Fibroblast of upper back skin (primary cell): Measurements from ENCODE around the gene OR5H2.
A peak's percentile ranks its signal among the peaks of the same experiment; 100 is the strongest.
"Not testable (repeated sequence)": the region's sequence is repeated elsewhere in the genome, so short reads cannot be mapped to it uniquely, and the experiment has no call there.

Experiments used
- DNase-seq: peaks from one replicate; pipeline ENCODE4 v3.0.0-alpha.2; 2013

Gene OR5H2

DNA sequence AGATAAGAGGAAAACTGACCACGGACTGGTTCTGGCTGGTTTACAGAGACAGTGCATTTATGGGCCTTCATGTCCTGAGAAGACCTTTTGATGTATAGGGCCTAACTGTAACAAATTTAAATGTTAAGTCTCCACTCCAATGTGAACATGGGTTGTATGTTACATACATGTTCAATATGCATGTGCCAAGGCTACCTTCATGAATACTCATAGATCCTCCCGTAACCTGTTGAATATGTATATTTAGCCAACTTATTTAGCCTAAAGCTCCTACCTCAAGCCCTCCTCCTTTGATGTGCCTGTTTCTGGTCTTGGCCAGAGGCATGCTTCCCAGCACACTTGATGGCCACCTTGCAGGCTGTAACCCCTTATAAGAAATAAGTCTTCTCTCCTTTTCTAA lies at the start of gene OR5H2:
Gene OR5H2, plus strand, starts transcription at position 301 of the 400 bp plus-strand sequence. CDS start 398 bp downstream, outside the sequence.
- DNase-seq, result no peak

DNA sequence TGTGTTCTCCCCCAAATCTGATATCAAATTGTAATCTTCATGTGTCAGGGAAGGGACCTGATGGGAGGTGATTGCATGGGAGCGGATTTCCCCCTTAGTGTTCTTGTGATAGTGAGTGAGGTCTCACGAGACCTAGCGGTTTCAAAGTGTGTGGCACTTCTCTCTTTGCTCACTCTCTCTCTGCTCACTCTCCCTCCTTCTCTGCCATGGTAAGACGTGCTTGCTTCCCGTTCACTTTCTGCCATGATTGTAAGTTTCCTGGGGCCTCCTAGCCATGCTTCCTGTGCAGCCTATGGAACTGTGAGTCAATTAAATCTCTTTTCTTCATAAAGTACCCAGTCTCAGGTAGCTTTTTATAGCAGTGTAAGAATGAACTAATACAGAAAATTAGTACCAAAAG lies 48.8 kb upstream of the OR5H2 start:
- DNase-seq, result no peak

DNA sequence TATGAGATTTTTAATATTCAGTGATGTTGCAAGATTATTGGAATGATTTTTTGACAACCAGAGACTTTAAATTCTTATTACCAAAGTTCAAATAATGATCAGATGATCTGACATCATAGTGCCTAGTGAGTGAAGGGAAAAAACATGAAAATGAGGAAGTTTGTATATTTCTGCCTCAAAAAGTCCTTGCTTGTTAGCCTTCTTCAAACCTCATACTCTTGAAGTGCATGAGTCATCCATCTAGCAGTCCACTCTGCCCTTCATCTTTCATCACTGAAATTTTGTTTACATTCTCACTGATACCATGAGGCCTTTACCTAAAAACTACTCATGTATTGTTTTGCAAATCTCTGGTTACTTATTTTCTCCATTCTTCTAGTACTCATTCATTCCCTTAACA lies 42.2 kb upstream of the OR5H2 start:
- no peak for DNase-seq

DNA sequence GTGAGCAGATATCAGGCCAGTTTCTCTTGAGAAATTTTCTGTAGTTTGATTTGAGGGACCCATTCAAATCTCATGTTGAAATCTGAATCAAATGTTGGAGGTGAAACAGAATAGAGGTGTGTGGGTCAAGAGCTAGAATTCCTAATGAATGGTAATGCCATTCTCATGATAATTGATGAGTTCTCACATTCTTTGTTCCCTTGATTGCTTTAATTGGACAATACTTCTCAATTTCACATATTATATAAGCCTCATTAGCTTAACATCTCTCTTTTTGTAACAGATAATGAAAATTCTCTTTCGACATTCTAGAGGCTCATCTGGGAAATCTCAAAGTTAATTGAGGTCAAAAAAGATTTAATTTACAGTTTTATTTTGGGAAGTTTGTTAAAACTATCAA lies 40.1 kb upstream of the OR5H2 start:
- DNase-seq, result no peak

DNA sequence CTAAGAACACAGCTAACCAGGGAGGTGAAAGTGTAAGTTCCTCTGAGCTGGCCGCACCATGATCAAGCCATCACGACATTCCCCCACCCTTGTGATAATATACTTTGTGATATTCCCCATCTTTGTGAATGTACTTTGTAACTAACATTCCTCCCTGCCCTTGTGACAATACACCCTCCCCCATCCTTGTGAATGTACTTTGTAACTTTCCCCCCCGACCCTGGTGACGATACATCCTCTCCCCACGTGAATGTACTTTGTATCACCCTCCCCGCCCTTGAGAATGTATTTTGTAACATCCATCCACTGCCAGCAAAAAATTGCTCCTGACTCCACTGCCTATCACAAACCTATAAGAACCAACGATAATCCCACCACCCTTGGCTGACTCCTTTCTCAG lies 38.5 kb upstream of the OR5H2 start:
- no peak for DNase-seq

DNA sequence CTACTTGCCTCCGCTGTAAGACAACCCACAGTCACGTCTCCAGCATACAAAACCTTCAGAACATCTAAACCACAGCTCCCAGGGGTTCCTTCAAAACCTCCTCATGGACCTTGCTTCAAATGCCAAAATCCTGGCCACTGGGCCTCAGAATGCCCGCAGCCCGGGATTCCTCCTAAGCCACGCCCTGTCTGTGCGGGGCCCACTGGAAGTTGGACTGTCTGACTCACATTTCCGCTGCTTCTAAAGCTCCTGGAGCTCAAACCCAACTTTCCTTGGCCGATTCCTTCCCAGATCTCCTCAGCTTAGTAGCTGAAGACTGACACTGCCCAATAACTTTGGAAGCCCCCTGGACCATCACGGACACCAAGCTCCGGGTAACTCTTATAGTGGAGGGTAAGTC lies 36.2 kb upstream of the OR5H2 start:
- DNase-seq, result no peak

DNA sequence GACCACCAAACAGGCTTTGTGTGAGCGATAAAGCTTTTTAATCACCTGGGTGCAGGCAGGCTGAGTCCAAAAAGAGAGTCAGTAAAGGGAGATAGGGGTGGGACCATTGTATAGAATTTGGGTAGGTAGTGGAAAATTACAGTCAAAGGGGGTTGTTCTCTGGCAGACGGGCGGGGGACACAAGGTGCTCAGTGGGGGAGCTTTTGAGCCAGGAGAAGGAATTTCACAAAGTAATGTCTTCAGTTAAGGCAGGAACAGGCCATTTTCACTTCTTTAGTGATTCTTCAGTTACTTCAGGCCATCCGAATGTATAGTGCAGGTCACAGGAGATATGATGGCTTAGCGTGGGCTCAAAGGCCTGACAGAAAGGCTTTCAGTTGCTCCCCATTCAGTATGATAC lies 26.3 kb upstream of the OR5H2 start:
- DNase-seq, result not testable (repeated sequence)

DNA sequence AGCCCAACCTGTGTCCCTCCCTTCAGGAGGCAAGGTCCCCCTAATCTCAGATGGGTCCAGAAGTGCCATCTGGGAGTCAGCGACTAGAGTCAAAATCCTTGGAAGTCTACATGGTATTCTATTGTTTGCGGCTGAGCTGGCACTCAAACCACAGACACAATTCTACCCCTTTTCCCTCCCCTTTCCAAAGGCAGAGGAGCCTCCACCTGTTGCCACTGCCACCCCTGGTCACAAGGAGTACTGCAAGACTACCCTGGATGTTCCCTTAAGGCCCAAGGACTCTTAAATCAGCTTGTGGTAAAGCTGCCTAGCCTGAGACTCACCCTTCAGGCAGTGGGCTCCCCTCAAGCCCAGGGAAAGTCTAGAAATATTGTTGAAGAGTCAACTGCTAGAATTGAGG lies 22.6 kb upstream of the OR5H2 start:
- DNase-seq, result no peak

DNA sequence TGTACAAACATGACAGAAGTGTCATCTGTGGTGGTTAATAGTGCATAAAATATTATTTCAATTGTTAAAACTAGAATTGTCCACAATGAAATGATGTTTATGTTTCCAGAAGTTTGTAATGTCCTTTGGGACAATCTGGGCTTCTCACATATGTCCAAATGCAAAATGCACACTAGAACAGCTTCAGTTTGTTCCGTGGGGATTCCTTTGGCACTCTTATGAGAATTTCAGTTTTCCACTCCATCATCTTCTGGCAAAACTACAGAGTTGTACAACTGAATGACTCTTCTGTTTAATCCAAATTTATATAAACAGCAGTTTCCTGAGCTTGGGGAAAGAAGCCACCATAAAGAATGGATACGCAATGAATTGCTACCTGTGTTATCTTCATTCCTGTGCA lies 20.3 kb upstream of the OR5H2 start:
- DNase-seq, result no peak

DNA sequence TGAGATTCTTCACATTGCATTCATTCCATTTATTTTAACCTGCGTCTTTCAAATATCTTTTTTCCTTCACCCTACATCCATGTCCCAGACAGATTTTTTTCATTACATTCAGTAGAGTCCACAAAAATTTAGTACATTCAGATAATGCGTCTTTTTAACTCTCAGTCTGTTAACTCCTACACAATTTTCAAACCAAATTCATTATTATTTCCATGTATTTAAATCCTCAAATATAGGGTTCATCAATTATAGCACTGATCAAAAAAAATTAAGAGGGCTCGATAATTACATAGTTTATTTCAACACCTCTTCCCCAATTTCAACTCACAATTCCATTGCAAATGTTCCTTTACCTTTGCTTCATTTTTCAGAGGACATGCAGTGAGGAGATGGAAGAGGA lies 18.4 kb upstream of the OR5H2 start, which contains the start of gene OR5H6:
Gene OR5H6, plus strand, starts transcription at position 301 of the 400 bp plus-strand sequence. Its CDS starts 89 bp downstream, at position 390.
- DNase-seq, result no peak

DNA sequence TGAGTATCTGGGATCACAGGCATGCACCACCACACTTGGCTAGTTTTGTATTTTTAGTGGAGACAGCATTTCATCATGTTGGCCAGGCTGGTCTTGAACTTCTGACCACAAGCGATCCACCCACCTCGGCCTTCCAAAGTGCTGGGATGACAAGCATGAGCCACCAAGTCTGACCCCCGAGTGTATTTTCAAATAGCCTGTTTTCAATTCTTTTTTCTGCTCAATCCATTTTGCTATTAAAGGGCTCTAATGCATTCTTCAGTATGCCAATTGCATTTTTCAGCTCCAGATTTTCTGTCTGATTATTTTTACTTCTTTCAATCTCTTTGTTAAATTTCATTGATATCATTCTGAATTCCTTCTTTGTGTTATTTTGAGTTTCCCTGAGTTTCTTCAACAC lies 12.5 kb upstream of the OR5H2 start:
- no peak for DNase-seq

DNA sequence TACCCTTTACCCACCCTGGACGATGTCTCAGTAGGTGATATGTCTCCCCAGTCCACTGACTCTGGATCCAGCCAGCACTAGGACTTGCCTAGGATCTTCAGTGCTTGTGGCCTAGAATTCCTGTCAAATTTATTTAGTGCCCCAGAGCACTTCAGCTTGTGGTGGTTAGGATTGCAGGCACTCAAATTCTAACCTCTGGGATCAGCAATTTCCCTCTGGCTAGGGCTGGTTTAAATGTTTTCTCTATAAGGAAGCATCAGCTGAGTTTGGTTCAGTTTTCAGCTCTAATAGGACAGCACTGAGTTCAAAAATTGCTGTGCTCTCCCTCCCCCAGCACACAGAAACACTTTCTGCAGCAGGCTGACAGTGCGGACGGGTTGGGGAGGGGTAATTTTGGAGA lies 10.2 kb upstream of the OR5H2 start:
- no peak for DNase-seq

DNA sequence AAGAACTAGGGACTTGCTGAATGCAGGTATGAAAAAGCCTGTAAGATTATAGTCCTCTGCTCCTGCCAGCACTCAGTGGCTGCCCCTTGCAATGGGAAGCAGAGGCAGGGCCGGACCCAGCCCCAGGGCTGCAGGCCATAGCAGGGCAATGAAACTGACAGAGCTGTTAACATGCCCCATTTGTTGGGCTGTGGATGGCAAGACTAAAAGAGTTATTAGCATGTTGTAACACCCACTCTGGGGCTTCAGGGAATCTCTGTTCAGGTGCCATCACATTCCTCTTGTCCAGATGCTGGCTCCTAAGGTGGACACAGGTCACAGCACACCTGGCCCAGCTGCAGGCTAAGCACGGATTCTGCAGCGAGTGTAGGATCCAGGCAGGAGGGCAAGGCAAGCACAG lies 7.4 kb upstream of the OR5H2 start:
- no peak for DNase-seq

DNA sequence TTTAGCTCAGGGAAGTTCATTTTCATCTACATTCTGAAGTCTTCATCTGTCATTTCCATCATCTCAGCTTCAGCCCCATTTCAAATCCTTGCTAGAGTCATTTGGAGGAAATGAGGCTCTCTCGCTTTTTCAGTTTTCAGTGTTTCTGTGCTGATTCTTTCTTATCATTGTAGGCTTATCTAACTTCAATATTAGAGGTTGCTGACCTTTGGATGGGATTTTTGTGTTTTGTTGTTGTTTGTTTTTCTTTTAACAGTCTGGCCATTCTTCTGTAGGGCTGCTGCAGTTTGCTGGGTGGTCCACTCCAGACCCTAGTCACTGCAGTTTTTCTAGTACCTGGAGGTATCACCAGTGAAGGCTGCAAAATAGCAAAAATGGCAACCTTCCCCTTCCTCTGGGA lies 8.6 kb downstream of the OR5H2 start:
- DNase-seq, result no peak

DNA sequence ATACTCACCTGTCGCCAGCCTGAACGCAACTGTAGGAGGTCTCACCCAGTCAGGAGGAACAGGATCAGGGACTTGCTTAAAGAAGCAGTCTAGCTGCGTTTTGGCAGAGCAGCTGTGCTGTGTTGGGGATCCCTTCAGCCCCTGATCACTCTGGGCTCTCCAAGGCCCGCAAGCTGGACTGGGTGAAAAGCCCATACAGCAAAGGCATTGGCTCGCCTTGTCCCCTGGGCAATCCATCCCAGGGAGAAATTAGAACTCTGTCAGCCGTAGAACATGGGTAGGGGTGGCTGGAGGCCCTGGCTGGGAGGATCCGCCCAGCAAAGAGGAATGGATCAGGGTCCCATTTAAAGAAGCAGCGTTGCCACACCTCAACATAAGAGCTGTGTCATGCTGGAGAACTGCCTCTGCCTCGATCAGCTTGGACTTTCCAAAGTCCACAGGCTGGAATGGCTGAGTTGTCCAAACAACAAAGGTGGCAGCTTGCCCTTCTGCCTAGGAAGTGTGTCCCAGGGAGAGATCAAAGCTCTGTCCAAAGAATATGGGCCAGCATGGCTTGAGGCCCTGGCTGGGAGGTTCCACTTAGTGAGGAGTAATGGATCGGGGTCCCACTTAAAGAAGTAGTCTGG lies 9.1 kb downstream of the OR5H2 start:
- DNase-seq, result no peak

DNA sequence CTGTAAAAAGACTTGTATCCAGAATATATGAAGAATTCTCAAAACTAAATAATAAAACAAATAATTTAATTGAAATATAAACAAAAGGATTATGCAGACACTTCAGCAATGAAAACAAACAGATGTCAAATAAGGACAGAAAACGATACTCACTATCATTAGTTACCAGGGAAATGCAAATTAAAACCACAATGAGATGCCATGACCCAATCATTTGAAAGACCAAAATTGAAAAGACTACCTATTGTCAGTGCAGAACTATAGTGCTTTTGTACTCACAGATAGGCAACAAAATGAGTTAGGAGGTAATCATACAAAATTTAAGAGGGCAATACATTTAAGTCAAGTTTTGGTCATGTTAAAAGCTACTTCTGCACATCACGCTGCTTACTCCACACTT lies 39.8 kb downstream of the OR5H2 start:
- DNase-seq, result no peak

DNA sequence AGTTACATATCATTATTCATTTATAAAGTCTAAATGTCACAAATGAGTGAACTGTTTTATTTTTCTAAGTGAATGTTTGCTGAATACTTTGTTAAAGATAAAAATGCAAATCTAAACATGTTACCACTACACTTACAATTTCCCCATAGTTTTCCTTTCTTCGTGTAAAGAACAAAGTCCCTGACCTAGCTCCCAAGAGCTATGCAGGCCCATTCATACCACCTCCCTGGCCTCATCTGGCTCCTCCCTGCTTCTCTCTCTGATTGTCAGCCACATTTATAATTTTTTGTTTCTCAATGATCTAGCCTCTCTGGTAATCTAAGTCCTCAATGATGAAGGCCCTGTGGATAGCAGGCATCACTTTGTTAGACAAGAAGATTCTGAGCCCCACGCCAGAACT lies 40.4 kb downstream of the OR5H2 start:
- no peak for DNase-seq

DNA sequence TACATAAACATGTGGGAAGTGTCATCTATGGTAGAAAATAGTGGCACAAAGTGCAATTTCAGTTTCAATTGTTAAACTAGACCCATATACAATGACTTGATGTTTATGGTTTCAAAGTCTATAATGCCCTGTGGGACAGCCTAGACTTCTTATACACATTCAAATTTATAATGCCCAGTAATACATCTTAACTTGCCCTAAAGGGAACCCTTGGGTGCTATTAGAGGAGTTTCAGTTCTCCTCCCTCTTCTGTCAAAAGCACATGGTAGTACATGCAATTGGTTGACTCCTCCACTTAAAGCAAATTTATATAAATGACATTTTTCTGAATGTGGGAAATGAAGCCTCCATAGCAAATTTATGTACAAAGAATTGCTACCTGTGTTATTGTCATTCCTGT lies 41.1 kb downstream of the OR5H2 start:
- DNase-seq, result no peak

DNA sequence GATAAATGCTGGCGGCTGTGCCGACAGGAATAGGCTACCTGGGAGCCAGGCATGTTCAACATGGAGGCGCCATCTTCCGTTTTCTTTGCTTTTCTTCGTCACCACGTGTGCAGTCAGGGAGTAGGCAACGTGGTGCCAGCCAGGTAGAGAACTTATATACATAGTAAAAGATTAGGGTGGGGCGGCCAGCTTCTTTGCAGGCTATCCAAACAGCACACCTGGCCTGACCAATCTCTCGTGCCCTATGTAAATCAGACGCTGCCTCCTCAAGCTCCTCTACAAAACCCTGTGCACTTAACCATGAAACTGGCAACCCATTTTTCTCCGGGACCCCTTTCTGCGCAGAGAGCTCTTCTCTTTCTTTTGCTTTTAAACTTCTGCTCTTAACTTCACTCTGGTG lies 42.8 kb downstream of the OR5H2 start:
- no peak for DNase-seq

DNA sequence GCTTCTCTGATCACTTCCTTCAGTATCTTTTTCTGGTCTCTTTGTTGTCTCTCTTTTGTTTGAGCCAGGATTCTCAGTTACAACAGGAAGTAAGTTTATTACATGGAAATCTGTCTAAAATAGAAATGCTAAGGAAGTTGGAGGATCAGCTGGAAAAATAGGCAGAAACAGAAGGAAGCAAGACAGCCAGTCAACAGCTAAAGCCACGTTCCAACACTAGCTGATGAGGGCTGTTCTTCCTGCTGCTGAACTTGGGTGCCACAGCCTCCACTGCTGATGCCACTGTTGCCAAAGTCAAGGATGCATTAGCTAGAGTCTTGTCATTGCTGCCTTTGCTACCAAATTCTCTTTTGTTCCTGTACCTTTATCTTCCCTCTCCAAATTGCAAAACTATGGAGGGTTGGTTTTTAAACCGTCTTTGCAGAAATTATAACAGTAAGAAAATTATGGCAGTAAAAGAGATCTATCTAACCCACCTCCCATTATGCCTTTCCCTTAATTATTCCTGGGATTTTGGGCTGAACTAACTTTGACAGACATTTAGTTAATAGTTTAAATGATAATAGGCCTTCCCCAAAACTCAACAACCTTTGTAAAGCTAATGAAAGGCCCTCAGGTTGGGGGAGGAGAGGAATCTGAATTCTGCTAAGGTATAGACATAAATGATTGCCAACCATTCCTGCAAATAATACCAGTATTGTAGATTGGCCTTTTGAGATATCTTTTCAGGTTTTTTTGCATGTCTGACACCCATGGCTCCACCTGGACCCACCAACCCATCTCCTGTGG lies 44.0 kb downstream of the OR5H2 start:
- no peak for DNase-seq

DNA sequence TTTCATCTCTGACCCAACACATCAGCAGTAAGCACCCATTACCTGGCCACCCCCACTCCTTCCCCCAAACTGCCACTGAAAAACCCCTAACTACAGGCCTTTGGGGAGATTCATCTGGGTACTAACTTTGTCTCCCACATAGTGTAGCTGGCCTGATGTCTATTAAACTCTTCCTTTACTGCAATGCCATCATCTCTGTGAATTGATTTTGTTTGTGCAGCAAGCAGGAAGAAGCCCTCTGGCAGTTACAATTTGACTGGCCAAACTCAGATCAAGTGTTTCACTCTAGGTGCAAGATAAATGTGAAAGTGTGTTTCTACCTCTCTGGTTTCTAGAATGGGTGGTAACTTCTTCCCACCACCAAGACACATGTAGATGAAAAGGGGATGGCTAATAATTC lies 44.6 kb downstream of the OR5H2 start:
- no peak for DNase-seq

DNA sequence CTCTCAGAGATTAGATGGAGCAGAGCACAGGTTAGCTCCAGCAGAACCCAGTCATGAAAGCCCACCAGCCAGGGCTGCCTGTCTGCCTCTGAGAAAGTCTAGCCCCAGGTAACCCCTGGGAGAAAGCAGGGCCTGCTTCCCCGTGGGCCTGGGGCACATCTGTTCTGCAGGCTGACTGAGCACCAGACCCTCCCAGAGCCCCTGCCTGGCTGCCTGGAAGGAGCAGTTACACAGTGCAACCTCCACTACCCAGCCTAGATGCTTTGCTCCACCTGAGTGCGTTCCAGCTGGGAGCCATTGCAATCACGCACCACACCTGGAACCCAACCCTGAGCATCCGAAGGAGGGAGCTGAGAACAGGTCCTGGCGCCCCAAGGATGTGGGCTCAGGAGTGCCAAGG lies 46.6 kb downstream of the OR5H2 start:
- DNase-seq, result no peak

DNA sequence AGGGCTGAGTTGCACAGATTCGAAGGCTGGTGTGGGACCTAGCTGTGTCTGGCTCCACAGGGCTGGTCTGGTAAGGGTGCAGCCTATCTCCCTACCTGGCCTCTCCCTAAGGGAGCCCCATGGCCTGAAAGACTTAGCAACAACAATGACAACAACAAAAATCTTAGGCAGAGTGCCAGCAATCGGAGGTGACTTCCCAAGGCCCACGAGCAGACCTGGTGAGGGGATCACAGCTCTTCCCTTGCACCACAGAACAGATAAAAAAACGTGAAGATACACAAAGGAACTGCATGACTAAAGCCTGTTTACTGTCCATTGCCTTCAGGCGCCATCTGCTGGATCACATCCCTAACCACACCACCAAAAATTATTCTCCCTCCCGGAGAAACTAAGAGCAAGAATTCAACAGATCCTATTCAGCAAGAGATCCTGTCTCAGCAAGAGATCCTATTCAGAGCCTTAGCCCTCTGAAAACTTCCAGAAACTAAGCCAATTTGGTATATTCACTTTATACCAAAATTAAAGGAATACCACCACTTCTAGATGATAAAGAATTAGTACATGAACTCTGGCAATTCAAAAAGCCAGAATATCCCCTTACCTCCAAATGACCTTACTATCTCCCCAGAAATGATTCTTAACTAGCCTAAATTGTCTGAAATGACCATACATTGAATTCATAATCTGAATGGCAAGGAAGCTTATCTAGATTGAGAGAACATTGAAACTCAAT lies 47.3 kb downstream of the OR5H2 start:
- DNase-seq, result peak; percentile 39

DNA sequence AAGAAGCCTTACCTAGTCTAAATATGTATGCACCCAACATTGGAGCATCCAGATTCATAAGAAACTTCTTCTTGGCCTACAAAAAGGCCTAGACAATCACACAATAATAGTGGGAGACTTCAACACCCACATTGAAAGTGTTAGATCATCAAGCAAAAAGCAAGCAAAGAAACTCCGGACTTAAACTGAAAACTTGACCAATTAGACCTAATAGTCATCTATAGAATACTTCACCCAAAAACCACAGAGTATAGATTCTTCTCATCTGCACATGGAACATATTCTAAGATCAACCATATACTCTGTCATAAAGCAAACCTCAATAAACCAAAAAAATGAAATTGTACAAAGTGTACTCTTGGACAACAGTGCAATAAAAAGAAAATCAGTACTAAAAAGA lies 49.0 kb downstream of the OR5H2 start:
- DNase-seq, result no peak
